A673 (cell line): ENCODE results near the gene SOX11.

ENCODE experiments used
- EZH2 ChIP-seq: fragments of 200-600 bp; sonication (generic); IDR thresholded peaks from 2 replicates; pipeline ENCODE4 v1.6.1; 2017; ENCODE audit warnings: borderline replicate concordance, low read depth, mild to moderate bottlenecking, mixed read lengths, antibody characterized with exemption, low read length; ENCODE audit not compliant: poor library complexity, severe bottlenecking
- TF ChIP-seq, protein P1 (sequence below): fragments of 300-800, 200-600 bp; sonication (generic); conservative IDR thresholded peaks from 2 replicates; pipeline ENCODE4 v1.5.1; 2017; ENCODE audit warnings: low read depth, mild to moderate bottlenecking, antibody characterized with exemption, low read length, moderate library complexity, mixed read lengths

DNA sequence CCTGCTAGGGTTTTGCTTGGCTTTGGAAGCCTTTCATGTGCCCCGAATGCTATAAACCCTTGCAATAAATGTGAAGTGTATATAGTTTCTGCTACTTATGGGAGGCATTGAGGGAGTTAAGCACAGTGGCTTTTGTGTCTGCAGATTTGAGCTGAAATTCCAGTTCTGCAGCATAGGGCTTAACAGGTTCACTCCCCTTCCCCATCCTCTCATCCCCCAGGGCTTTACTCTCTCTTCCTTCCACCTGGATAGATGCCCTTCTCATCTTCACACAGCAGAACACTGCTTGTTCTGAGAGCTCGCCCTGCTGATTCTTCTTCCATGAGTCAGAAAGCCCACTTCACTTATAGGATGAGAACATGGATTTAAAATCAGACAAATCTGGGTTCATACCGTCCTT lies 37.2 kb downstream of the SOX11 start:
- TF ChIP-seq, protein P1, sequence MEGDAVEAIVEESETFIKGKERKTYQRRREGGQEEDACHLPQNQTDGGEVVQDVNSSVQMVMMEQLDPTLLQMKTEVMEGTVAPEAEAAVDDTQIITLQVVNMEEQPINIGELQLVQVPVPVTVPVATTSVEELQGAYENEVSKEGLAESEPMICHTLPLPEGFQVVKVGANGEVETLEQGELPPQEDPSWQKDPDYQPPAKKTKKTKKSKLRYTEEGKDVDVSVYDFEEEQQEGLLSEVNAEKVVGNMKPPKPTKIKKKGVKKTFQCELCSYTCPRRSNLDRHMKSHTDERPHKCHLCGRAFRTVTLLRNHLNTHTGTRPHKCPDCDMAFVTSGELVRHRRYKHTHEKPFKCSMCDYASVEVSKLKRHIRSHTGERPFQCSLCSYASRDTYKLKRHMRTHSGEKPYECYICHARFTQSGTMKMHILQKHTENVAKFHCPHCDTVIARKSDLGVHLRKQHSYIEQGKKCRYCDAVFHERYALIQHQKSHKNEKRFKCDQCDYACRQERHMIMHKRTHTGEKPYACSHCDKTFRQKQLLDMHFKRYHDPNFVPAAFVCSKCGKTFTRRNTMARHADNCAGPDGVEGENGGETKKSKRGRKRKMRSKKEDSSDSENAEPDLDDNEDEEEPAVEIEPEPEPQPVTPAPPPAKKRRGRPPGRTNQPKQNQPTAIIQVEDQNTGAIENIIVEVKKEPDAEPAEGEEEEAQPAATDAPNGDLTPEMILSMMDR, result no peak
- no peak for TF ChIP-seq EZH2
